GM20000 (cell line): ENCODE measurements around the gene CISD3.
"Not testable (repeated sequence)": the region's sequence is repeated elsewhere in the genome, so short reads cannot be mapped to it uniquely, and the experiment has no call there.

Source experiments
- DNase-seq: peaks from one replicate; pipeline ENCODE4 v3.0.0; 2012; ENCODE audit warnings: low spot score
- CTCF ChIP-seq: IDR thresholded peaks from 2 replicates; pipeline ENCODE4 v1.5.1; 2012; ENCODE audit warnings: mild to moderate bottlenecking, control low read depth; ENCODE audit errors: extremely low read depth, missing control alignments

The CISD3 gene

GRCh38 chr17:38724337-38724988 lies 5.7 kb upstream of the CISD3 start:
- no peak for TF ChIP-seq CTCF
- DNase-seq: no peak

DNA sequence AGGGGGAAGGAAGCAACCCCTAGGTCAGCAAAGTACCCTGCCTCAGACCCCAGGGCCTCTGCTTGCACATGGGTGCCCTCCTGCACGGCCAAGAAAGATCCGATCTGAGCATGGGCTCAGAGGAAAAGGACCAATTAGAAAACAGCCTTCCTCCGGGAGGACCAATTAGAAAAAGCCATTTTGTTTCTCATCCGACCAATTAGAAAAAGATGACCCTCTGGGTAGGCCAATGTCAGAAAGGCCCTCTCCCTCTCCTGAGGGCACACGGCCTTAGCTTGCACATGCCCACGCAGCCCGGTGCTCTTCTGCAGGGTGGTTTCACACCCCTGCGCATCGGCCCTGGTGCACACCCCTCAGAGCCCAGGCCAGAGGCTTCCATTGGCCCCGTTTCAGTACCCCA lies 5.1 kb upstream of the CISD3 start:
- no peak for DNase-seq
- TF ChIP-seq CTCF: no peak

DNA sequence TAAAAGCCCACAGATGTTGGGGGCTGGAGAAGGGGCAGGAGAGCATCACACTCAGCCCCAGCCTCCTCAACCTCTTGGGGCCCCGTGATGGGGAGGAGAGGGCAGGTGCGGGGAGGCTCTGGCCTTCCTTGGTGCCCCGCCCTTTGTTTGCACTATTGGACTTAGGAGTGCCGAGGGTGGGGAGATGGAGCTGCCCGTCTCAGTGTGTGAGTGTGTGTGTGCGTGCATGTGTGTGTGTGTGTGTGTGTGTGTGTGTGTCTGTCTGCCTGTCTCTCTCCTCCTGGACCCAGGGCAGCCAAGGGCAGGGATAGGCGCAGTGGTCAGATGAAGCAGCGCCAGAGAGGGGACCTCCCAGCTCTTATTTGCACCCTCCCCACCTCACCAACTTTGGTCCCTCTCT lies 4.0 kb upstream of the CISD3 start:
- not testable (repeated sequence) for DNase-seq

GRCh38 chr17:38727736-38728135 lies 2.4 kb upstream of the CISD3 start:
- DNase-seq: no peak
- no peak for TF ChIP-seq CTCF

- no peak for DNase-seq
- no peak for TF ChIP-seq CTCF
Measured at GRCh38 chr17:38728290-38728831, 1.8 kb upstream of the CISD3 start.

DNA sequence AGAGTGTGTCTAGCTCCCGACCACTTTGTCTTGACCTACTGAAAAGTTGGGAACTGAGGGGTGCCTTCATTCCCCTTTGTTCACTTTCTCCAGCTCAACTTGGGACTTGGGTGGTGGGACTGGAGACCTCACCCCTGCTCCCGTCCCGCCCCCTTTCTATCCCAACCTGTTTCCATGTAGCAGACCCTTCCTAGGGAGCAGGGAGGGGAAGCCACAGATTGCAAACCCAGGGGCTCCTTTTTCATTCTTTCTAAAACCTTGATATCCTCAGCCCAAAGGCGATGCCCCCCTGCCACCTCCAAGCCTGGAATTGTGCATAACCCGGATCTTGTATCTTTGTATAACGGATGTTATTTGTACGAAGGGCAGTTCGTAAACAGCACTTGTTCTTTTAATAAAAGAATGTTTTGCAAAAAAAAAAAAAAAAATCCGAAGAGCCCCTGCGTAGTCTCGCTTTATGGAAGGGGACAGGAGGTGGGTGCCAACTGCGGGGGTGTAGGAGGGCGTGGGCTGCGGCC lies 714 bp upstream of the CISD3 start:
- TF ChIP-seq CTCF: no peak
- DNase-seq: no peak

- DNase-seq: no peak
- TF ChIP-seq CTCF: no peak
Measured at GRCh38 chr17:38730526-38731379, 612 bp downstream of the CISD3 start.
